GM21528 (cell line): Measurements from ENCODE around the gene DIS3L2.
"Not testable (repeated sequence)": the region's sequence is repeated elsewhere in the genome, so short reads cannot be mapped to it uniquely, and the experiment has no call there.

Experiments
- ATAC-seq: cut with Tn5 transposase; IDR thresholded peaks from one replicate; pipeline ENCODE4 v1.9.1; 2021; ENCODE audit warnings: mild to moderate bottlenecking, moderate library complexity; ENCODE audit not compliant: unreplicated experiment, low FRiP score

DIS3L2 gene

GRCh38 chr2:232315049-232315922 lies 353.8 kb downstream of the DIS3L2 start:
- peak; percentile 80 for ATAC-seq

- ATAC-seq = no peak
Observed at GRCh38 chr2:232315923-232316299, 354.4 kb downstream of the DIS3L2 start.

- no peak for ATAC-seq
Observed at GRCh38 chr2:232316461-232317330, 355.2 kb downstream of the DIS3L2 start.

- ATAC-seq = no peak
Observed at GRCh38 chr2:232318169-232318855, 356.8 kb downstream of the DIS3L2 start.

- ATAC-seq = no peak
Observed at GRCh38 chr2:232319067-232319802, 357.7 kb downstream of the DIS3L2 start.

GRCh38 chr2:232319803-232320442 lies 358.4 kb downstream of the DIS3L2 start:
- no peak for ATAC-seq

- no peak for ATAC-seq
Observed at GRCh38 chr2:232320443-232320803, 358.9 kb downstream of the DIS3L2 start.

- no peak for ATAC-seq
Observed at GRCh38 chr2:232321156-232321816, 359.8 kb downstream of the DIS3L2 start.

GRCh38 chr2:232321817-232322559 lies 360.5 kb downstream of the DIS3L2 start:
- no peak for ATAC-seq

GRCh38 chr2:232322560-232323327 lies 361.2 kb downstream of the DIS3L2 start:
- ATAC-seq = no peak

GRCh38 chr2:232323328-232323650 lies 361.8 kb downstream of the DIS3L2 start:
- no peak for ATAC-seq

GRCh38 chr2:232323967-232324366 lies 362.5 kb downstream of the DIS3L2 start:
- ATAC-seq = not testable (repeated sequence)

- ATAC-seq = no peak
Observed at GRCh38 chr2:232324778-232325177, 363.3 kb downstream of the DIS3L2 start.

- peak; percentile 46 for ATAC-seq
Observed at GRCh38 chr2:232325324-232326273, 364.1 kb downstream of the DIS3L2 start.

GRCh38 chr2:232326274-232327104 lies 365.0 kb downstream of the DIS3L2 start:
- ATAC-seq = not testable (repeated sequence)
